HepG2 (cell line): ENCODE measurements around the gene TPGS1. TPM values are rescaled to one million over a fixed set of nuclear protein-coding genes. Genes with fewer than 3 reads are reported as not detected.
A peak's percentile ranks its signal among the peaks of the same experiment; 100 is the strongest.

Source experiments
- ATAC-seq: fragments of 200-7000 bp; cut with Tn5 transposase; 3 replicates; pipeline ENCODE4 v1.9.1; 2020; ENCODE audit warnings: mild to moderate bottlenecking, moderate library complexity
- BruUV-seq: library from RNA; stranded (reverse); fragments of 400-500 nt; replicated peaks from 2 replicates; lab custom pipeline; 2021; lab: Mats Ljungman, UMichigan
- CTCF ChIA-PET: fragments of 300-600 bp; formaldehyde crosslinking; extraction: SDS; loops from one replicate; lab custom pipeline; 2021; ENCODE audit warnings: low total read pairs, inconsistent platforms, low intra/inter-chr PET ratio; lab: Yijun Ruan, JAX
- POLR2A ChIA-PET: fragments of 350-600 bp; sonication (Branson Sonifier 250); formaldehyde crosslinking; loops from one replicate; lab custom pipeline; 2020; ENCODE audit warnings: antibody characterized with exemption, inconsistent platforms; lab: Yijun Ruan, JAX
- DNase-seq: peaks from one replicate; pipeline ENCODE4 v3.0.0-alpha.2; 2015; ENCODE audit warnings: low spot score
- FAIRE-seq: peaks from 3 replicates; lab custom pipeline; 2011; peaks lifted over from hg19 to GRCh38; lab: Jason Lieb, UNC
- H2AFZ ChIP-seq: one replicate; pipeline ENCODE4 v1.6.1; 2011; ENCODE audit warnings: low read length, inconsistent platforms
- H3K27ac ChIP-seq: fragments of 300-600 bp; 3 replicates; pipeline ENCODE4 v1.8.0; 2011; ENCODE audit warnings: mixed run types, mild to moderate bottlenecking, mixed read lengths, low read length, inconsistent platforms; ENCODE audit not compliant: insufficient read depth; ENCODE audit errors: extremely low read length
- H3K27me3 ChIP-seq, 2 experiments: fragments of 200-600 bp in 1 of 2; 2 replicates in 1 of 2; 3 replicates in 1 of 2; pipeline versions ENCODE4 v1.6.0 to v1.8.0; 2011; ENCODE audit warnings: low read length in 2 of 2, mild to moderate bottlenecking in 2 of 2, moderate library complexity in 2 of 2, inconsistent platforms in 1 of 2; ENCODE audit not compliant: insufficient read depth in 2 of 2, control insufficient read depth in 1 of 2
- H3K36me3 ChIP-seq, 2 experiments: fragments of 200-600 bp in 1 of 2; replicated peaks in 1 of 2; 2 replicates in 1 of 2; 3 replicates in 1 of 2; pipeline versions ENCODE4 v1.5.1 to v1.8.0; 2011; ENCODE audit warnings: low read length in 2 of 2, inconsistent platforms in 1 of 2; ENCODE audit not compliant: insufficient read depth in 2 of 2, control insufficient read depth in 1 of 2
- H3K4me1 ChIP-seq: 2 replicates; pipeline ENCODE4 v1.5.1; 2012; ENCODE audit warnings: low read length, inconsistent platforms; ENCODE audit not compliant: insufficient read depth
- H3K4me2 ChIP-seq: 2 replicates; pipeline ENCODE4 v1.6.0; 2011; ENCODE audit warnings: low read depth, low read length, inconsistent platforms
- H3K4me3 ChIP-seq, 3 experiments: fragments of 200-600 bp in 1 of 3; sonication (generic), shearing (Covaris generic) in 1 of 3; replicated peaks in 1 of 3; 2 replicates each; pipeline ENCODE4 v1.5.1; 2011 to 2016; ENCODE audit warnings: low read length in 3 of 3, inconsistent platforms in 2 of 3, low read depth in 2 of 3, mild to moderate bottlenecking in 2 of 3, control low read depth in 1 of 3, mixed read lengths in 1 of 3; ENCODE audit not compliant: insufficient read depth in 1 of 3
- H3K79me2 ChIP-seq: one replicate; pipeline ENCODE4 v1.6.1; 2011; ENCODE audit warnings: low read length, inconsistent platforms; ENCODE audit not compliant: insufficient read depth
- H3K9ac ChIP-seq: 2 replicates; pipeline ENCODE4 v1.6.0; 2011; ENCODE audit warnings: mild to moderate bottlenecking, low read depth, low read length, inconsistent platforms; ENCODE audit not compliant: insufficient read depth
- H3K9me3 ChIP-seq: 2 replicates; pipeline ENCODE4 v1.5.1; 2012; ENCODE audit warnings: mild to moderate bottlenecking, low read length
- H4K20me1 ChIP-seq: 2 replicates; pipeline ENCODE4 v1.6.0; 2011; ENCODE audit warnings: inconsistent platforms, mild to moderate bottlenecking, low read length, moderate library complexity; ENCODE audit not compliant: insufficient read depth
- ATF7 ChIP-seq, 2 experiments: fragments of 450-650 bp in 1 of 2; sonication (generic) in 1 of 2; formaldehyde crosslinking in 1 of 2; IDR thresholded peaks; 2 replicates each; pipeline versions ENCODE4 v1.4.0 to v1.6.1; 2016 to 2020; ENCODE audit warnings: antibody characterized with exemption in 1 of 2, mild to moderate bottlenecking in 1 of 2, missing genetic modification reagents in 1 of 2
- HNRNPLL ChIP-seq: fragments of 200-400 bp; formaldehyde crosslinking; IDR thresholded peaks from 2 replicates; pipeline ENCODE4 v1.6.1; 2017; ENCODE audit warnings: mild to moderate bottlenecking, low read depth, low read length; ENCODE audit not compliant: poor library complexity, severe bottlenecking
- NFKBIZ ChIP-seq: IDR thresholded peaks from 2 replicates; pipeline ENCODE4 v1.6.1; 2018; ENCODE audit warnings: missing genetic modification reagents, missing compliant biosample characterization
- ONECUT2 ChIP-seq: sonication (generic); formaldehyde crosslinking; IDR thresholded peaks from 2 replicates; pipeline ENCODE4 v1.4.0; 2020; ENCODE audit warnings: missing genetic modification reagents
- POLR2AphosphoS5 ChIP-seq: IDR thresholded peaks from 2 replicates; pipeline ENCODE4 v1.6.1; 2012; ENCODE audit warnings: low read depth, low read length
- RAD51 ChIP-seq: fragments of 450-650 bp; IDR thresholded peaks from 2 replicates; pipeline ENCODE4 v1.6.1; 2016; ENCODE audit warnings: borderline replicate concordance
- SALL1 ChIP-seq: sonication (generic); formaldehyde crosslinking; IDR thresholded peaks from 2 replicates; pipeline ENCODE4 v1.8.0; 2022; ENCODE audit warnings: mild to moderate bottlenecking, missing genetic modification reagents
- SKI ChIP-seq: fragments of 450-650 bp; IDR thresholded peaks from one replicate; pipeline ENCODE4 v1.6.1; 2018; ENCODE audit warnings: mild to moderate bottlenecking; ENCODE audit not compliant: partially characterized antibody
- ZMYM3 ChIP-seq: sonication (generic); formaldehyde crosslinking; IDR thresholded peaks from 2 replicates; pipeline ENCODE4 v1.5.1; 2020; ENCODE audit warnings: mild to moderate bottlenecking, missing genetic modification reagents
- ZNF343 ChIP-seq: sonication (generic); formaldehyde crosslinking; IDR thresholded peaks from 2 replicates; pipeline ENCODE4 v1.4.0; 2020; ENCODE audit warnings: mild to moderate bottlenecking, missing genetic modification reagents
- ZSCAN21 ChIP-seq: sonication (generic); formaldehyde crosslinking; IDR thresholded peaks from 2 replicates; pipeline ENCODE4 v1.8.0; 2022; ENCODE audit warnings: mild to moderate bottlenecking, missing genetic modification reagents, moderate library complexity, borderline replicate concordance
- WGBS: methylation state at CpG from one replicate; pipeline ENCODE4 v1.1.6; 2017; ENCODE audit warnings: low lambda C conversion rate; 5-methylcytosine and 5-hydroxymethylcytosine counted together
- in situ Hi-C: cut with HindIII; loops from 2 replicates; pipeline ENCODE4 v1.10.0; 2017; ENCODE audit warnings: low pct_unique_long_range_greater_than_20kb; ENCODE audit not compliant: extremely low pct_ligation_motif_present
- intact Hi-C: fragments of 100-400 bp; cut with micrococcal nuclease; formaldehyde crosslinking; loops from one replicate; pipeline ENCODE4 v1.10.0; 2022; ENCODE audit not compliant: unreplicated experiment
- polyA plus RNA-seq, 8 experiments: library from polyadenylated mRNA; depleted of rRNA in 3 of 8; stranded (reverse) in 7 of 8; unstranded in 1 of 8; fragments of >200 nt; fragmentation: Illumina TruSeq in 4 of 8; extraction: Trizol in 4 of 8; gene quantifications; 2 replicates each; pipeline versions ENCODE4 v1.2.1 to v1.2.3, GENCODE V29; 2011 to 2016; ENCODE audit warnings: low read depth in 4 of 8, missing spikeins in 1 of 8, mixed read lengths in 1 of 8; ENCODE audit not compliant: insufficient read depth in 1 of 8
- total RNA-seq, 5 experiments: library from RNA; depleted of rRNA; stranded (reverse); fragments of >200 nt; fragmentation: Illumina TruSeq; extraction: Trizol; gene quantifications; 2 replicates each; pipeline ENCODE4 v1.2.3, GENCODE V29; 2016; ENCODE audit warnings: low read depth in 1 of 5
- TF ChIP-seq, protein P1 (sequence below): sonication (generic); formaldehyde crosslinking; IDR thresholded peaks from 2 replicates; pipeline ENCODE4 v1.8.1; 2023; ENCODE audit warnings: missing genetic modification reagents, mild to moderate bottlenecking, borderline replicate concordance
- TF ChIP-seq, protein P2 (sequence below): sonication (generic); formaldehyde crosslinking; IDR thresholded peaks from 2 replicates; pipeline ENCODE4 v1.4.0; 2020; ENCODE audit warnings: missing genetic modification reagents, borderline replicate concordance
- TF ChIP-seq, protein P3 (sequence below): sonication (generic); formaldehyde crosslinking; IDR thresholded peaks from 2 replicates; pipeline ENCODE4 v1.4.0; 2020; ENCODE audit warnings: missing genetic modification reagents, low read depth, mild to moderate bottlenecking, borderline replicate concordance
- TF ChIP-seq, protein P4 (sequence below): sonication (generic); formaldehyde crosslinking; IDR thresholded peaks from 2 replicates; pipeline ENCODE4 v1.4.0; 2020; ENCODE audit warnings: missing genetic modification reagents, borderline replicate concordance
- TF ChIP-seq, protein P5 (sequence below): fragments of 450-650 bp; IDR thresholded peaks from 2 replicates; pipeline ENCODE4 v1.6.1; 2016

TPGS1 gene
- total and polyA plus RNA-seq, 2 of the 13 experiments (the other 11 are each of a cell fraction or from before 2014, with no cell fraction given): 1.1 to 6.2 TPM

DNA sequence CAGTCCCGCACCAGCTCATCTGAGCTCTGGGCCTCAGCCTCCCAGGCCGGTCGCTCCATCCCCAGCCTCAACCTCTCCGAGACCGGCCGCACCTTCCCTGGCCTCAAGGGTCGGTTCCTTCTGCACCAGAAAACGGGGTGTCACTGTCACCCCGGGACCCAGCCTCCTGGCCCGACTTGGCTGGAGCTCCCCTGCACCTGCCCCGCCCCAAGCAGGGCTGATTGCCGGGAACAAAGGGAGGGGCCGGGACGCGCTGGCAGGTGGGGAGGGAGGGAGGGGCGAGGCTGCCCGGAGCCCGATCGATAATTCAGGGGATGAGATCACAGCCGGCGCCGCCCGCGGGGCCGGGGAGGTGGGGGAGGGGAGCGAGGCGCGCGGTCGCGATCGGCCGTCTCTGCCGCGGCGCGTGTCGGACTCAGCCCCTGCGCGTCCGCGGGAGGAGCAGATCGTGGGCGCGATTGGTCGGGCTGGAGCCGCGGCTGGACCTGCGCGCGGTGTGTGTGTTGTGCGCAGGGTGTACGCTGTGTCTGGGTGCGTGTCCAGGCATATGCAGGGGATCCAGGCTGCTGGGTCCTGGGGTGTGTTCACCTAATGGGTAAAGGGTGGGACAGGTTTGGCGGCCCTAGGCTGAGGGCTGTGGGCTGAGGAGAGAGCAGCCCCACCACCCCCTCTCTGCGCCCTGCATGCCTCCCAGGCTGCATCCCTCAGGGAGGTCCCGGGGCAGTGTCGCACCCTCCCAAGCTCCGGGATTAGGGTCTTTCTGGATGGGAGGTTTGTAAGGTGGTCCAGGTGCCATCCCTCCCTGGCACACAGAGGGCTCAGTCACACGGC is 45.4 kb upstream of the TPGS1 start:
- H3K4me2 ChIP-seq: peak overlapping the region; percentile 88
- ChIA-PET CTCF (no interaction called here), POLR2A (interaction anchor here (0.7 to 2.5 kb wide), 7 partner anchors 18 to 114 kb away, joined by 3 to 16 read pairs (median 4); no protein-coding TSS in a partner anchor)
- ATAC-seq (peak; percentile 67), DNase-seq (peak; percentile 66), FAIRE-seq (no peak)
- intact Hi-C loops: no loop called here
- no peak overlapping the region for H3K27ac ChIP-seq
- H3K27me3 ChIP-seq: peaks cover 1 to 5% of the 10 kb centered on the region in 2 experiments; a peak in 2 of 5 replicates
- no peaks in the 10 kb centered on the region for H3K79me2 ChIP-seq
- H3K9me3 ChIP-seq: no peaks in the 10 kb centered on the region
- peak overlapping the region; percentile 71 for H3K9ac ChIP-seq
- BruUV-seq: TSS peak; percentile 74
- in situ Hi-C loops: no loop called here
- H2AFZ ChIP-seq: no peak overlapping the region
- WGBS: 0% methylated on average over 5 of the region's 60 CpGs
- H3K36me3 ChIP-seq: no peaks in the 10 kb centered on the region; a peak in 1 of 5 replicates
- peaks cover 11% of the 10 kb centered on the region; the same call in 1 of the 2 replicates for H4K20me1 ChIP-seq
- peaks cover 45% of the 10 kb centered on the region for H3K4me1 ChIP-seq
- peak overlapping the region; percentile 49 to 84 (median 81) for H3K4me3 ChIP-seq
- TF ChIP-seq NFKBIZ (CRISPR knock-in tag) (0 out of 2 replicates have a peak, but pooled peaks have one; percentile 31), RAD51 (no peak), ZMYM3 (CRISPR knock-in tag) (no peak), HNRNPLL (peak; percentile 29), ZNF343 (CRISPR knock-in tag) (0 out of 2 replicates have a peak, but pooled peaks have one; percentile 69), ZSCAN21 (CRISPR knock-in tag) (peak; percentile 42; the same call in 1 of the 2 replicates), ONECUT2 (CRISPR knock-in tag) (peak; percentile 99), POLR2AphosphoS5 (0 out of 2 replicates have a peak, but pooled peaks have one; percentile 4), SALL1 (CRISPR knock-in tag) (peak; percentile 69), SKI (peak; percentile 28), ATF7 (IDR thresholded peaks at IDR 0.05) (peak; percentile 8; the same call in 1 of the 2 replicates), ATF7 (CRISPR knock-in tag; IDR thresholded peaks at IDR 0.05) (peak; percentile 96)
- TF ChIP-seq, protein P1, sequence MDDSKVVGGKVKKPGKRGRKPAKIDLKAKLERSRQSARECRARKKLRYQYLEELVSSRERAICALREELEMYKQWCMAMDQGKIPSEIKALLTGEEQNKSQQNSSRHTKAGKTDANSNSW: no peak
- TF ChIP-seq, protein P2, sequence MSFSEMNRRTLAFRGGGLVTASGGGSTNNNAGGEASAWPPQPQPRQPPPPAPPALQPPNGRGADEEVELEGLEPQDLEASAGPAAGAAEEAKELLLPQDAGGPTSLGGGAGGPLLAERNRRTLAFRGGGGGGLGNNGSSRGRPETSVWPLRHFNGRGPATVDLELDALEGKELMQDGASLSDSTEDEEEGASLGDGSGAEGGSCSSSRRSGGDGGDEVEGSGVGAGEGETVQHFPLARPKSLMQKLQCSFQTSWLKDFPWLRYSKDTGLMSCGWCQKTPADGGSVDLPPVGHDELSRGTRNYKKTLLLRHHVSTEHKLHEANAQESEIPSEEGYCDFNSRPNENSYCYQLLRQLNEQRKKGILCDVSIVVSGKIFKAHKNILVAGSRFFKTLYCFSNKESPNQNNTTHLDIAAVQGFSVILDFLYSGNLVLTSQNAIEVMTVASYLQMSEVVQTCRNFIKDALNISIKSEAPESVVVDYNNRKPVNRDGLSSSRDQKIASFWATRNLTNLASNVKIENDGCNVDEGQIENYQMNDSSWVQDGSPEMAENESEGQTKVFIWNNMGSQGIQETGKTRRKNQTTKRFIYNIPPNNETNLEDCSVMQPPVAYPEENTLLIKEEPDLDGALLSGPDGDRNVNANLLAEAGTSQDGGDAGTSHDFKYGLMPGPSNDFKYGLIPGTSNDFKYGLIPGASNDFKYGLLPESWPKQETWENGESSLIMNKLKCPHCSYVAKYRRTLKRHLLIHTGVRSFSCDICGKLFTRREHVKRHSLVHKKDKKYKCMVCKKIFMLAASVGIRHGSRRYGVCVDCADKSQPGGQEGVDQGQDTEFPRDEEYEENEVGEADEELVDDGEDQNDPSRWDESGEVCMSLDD (CRISPR knock-in tag): peak; percentile 98
- TF ChIP-seq, protein P3, sequence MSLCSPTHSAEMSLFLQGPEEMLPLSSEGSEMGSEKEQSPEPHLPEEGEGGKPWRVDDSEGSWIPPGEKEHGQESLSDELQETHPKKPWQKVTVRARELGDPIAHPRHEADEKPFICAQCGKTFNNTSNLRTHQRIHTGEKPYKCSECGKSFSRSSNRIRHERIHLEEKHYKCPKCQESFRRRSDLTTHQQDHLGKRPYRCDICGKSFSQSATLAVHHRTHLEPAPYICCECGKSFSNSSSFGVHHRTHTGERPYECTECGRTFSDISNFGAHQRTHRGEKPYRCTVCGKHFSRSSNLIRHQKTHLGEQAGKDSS (CRISPR knock-in tag): 0 out of 2 replicates have a peak, but pooled peaks have one; percentile 59
- TF ChIP-seq, protein P4, sequence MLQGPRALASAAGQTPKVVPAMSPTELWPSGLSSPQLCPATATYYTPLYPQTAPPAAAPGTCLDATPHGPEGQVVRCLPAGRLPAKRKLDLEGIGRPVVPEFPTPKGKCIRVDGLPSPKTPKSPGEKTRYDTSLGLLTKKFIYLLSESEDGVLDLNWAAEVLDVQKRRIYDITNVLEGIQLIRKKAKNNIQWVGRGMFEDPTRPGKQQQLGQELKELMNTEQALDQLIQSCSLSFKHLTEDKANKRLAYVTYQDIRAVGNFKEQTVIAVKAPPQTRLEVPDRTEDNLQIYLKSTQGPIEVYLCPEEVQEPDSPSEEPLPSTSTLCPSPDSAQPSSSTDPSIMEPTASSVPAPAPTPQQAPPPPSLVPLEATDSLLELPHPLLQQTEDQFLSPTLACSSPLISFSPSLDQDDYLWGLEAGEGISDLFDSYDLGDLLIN (CRISPR knock-in tag): no peak
- TF ChIP-seq, protein P5, sequence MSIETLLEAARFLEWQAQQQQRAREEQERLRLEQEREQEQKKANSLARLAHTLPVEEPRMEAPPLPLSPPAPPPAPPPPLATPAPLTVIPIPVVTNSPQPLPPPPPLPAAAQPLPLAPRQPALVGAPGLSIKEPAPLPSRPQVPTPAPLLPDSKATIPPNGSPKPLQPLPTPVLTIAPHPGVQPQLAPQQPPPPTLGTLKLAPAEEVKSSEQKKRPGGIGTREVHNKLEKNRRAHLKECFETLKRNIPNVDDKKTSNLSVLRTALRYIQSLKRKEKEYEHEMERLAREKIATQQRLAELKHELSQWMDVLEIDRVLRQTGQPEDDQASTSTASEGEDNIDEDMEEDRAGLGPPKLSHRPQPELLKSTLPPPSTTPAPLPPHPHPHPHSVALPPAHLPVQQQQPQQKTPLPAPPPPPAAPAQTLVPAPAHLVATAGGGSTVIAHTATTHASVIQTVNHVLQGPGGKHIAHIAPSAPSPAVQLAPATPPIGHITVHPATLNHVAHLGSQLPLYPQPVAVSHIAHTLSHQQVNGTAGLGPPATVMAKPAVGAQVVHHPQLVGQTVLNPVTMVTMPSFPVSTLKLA: no peak
